Left cardiac atrium (tissue), 4 donors: ENCODE measurements around the gene OSBPL9. TPM values are rescaled to one million over a fixed set of nuclear protein-coding genes. Genes with fewer than 3 reads are reported as not detected.
A peak's percentile ranks its signal among the peaks of the same experiment; 100 is the strongest.
"Not testable (repeated sequence)": the region's sequence is repeated elsewhere in the genome, so short reads cannot be mapped to it uniquely, and the experiment has no call there.

ENCODE experiments used
- ATAC-seq, 2 donors: fragments of 200-7000 bp; cut with Tn5 transposase; one replicate each; pipeline ENCODE4 v1.9.1; 2020; ENCODE audit warnings: mild to moderate bottlenecking in 2 of 2, moderate library complexity in 2 of 2
- DNase-seq: peaks from one replicate; pipeline ENCODE4 v3.0.0-alpha.2; 2020
- intact Hi-C, 2 donors: fragments of 100-400 bp; cut with DNase I; formaldehyde crosslinking; loops; one replicate each; pipeline versions ENCODE4 v1.14.1 to v1.15.1; 2022 to 2023
- total RNA-seq, 2 donors: library from RNA; stranded (reverse); fragmentation: NEBNext Ultra II Directional; extraction: Animal tissue kit (Norgen Biotek cat#: 25700); gene quantifications; one replicate each; pipeline ENCODE4 v1.2.1, GENCODE V29; 2021
- donor health status: DM: no; HTN: yes; CAD: no.
- donor health status: DM: no; HTN: yes; CAD: no; lungs with severe emphysema.
- donor health status: DM: yes; HTN: yes; CAD: no.
- donor health status: Dilated cardiomyopathy.

OSBPL9 gene
- total RNA-seq, 2 donors from 2014 or later, result 39.3 to 45.1 TPM

GRCh38 chr1:51689075-51689440, 72.2 kb downstream of the OSBPL9 start:
- ATAC-seq, result no peak
- no peak for DNase-seq
- intact Hi-C loops, result no loop called here

- ATAC-seq, result no peak
- intact Hi-C loops, result no loop called here
- DNase-seq, result no peak
Measured at GRCh38 chr1:51689643-51690042, 72.8 kb downstream of the OSBPL9 start.

GRCh38 chr1:51690285-51690961, 73.5 kb downstream of the OSBPL9 start:
- peak; percentile 34 to 72 for ATAC-seq
- no peak for DNase-seq
- intact Hi-C loops, result no loop called here

GRCh38 chr1:51691920-51692319, 75.0 kb downstream of the OSBPL9 start:
- DNase-seq (no peak), ATAC-seq (no peak)
- intact Hi-C loops, result no loop called here

- no peak for ATAC-seq
- intact Hi-C loops, result no loop called here
- DNase-seq, result no peak
Measured at GRCh38 chr1:51693419-51694155, 76.7 kb downstream of the OSBPL9 start.

- intact Hi-C loops, result no loop called here
- DNase-seq (no peak), ATAC-seq (no peak)
Measured at GRCh38 chr1:51697166-51697565, 80.3 kb downstream of the OSBPL9 start.

- intact Hi-C loops, result no loop called here
- ATAC-seq (no peak), DNase-seq (no peak)
Measured at GRCh38 chr1:51699391-51699790, 82.5 kb downstream of the OSBPL9 start.

- intact Hi-C loops, result not testable (repeated sequence)
Measured at GRCh38 chr1:51701782-51702181, 84.9 kb downstream of the OSBPL9 start.

GRCh38 chr1:51702220-51702619, 85.3 kb downstream of the OSBPL9 start:
- intact Hi-C loops, ATAC-seq, DNase-seq: not testable (repeated sequence)

More at GRCh38 chr1:51701782-51702181, 84.9 kb downstream of the OSBPL9 start:
- DNase-seq, ATAC-seq: not testable (repeated sequence)

GRCh38 chr1:51705035-51705434, 88.1 kb downstream of the OSBPL9 start:
- intact Hi-C loops, result no loop called here
- ATAC-seq (no peak), DNase-seq (no peak)

- no peak for DNase-seq
- no peak for ATAC-seq
- intact Hi-C loops, result no loop called here
Measured at GRCh38 chr1:51708911-51709760, 92.2 kb downstream of the OSBPL9 start.

GRCh38 chr1:51709951-51710350, 93.1 kb downstream of the OSBPL9 start:
- intact Hi-C loops, result no loop called here
- no peak for ATAC-seq
- no peak for DNase-seq

- DNase-seq (no peak), ATAC-seq (no peak)
- intact Hi-C loops, result no loop called here
Measured at GRCh38 chr1:51712590-51712989, 95.7 kb downstream of the OSBPL9 start.

GRCh38 chr1:51714374-51715019, 97.6 kb downstream of the OSBPL9 start:
- intact Hi-C loops, result no loop called here
- no peak for ATAC-seq
- DNase-seq, result no peak

- ATAC-seq (no peak), DNase-seq (no peak)
- intact Hi-C loops, result no loop called here
Measured at GRCh38 chr1:51715369-51715768, 98.5 kb downstream of the OSBPL9 start.

GRCh38 chr1:51716746-51717145, 99.9 kb downstream of the OSBPL9 start:
- intact Hi-C loops, result no loop called here
- ATAC-seq (no peak), DNase-seq (no peak)

GRCh38 chr1:51717842-51718241, 101.0 kb downstream of the OSBPL9 start:
- intact Hi-C loops, result no loop called here
- ATAC-seq (no peak), DNase-seq (no peak)

GRCh38 chr1:51719146-51719545, 102.3 kb downstream of the OSBPL9 start:
- intact Hi-C loops, result no loop called here
- no peak for DNase-seq
- no peak for ATAC-seq

GRCh38 chr1:51724797-51725196, 107.9 kb downstream of the OSBPL9 start:
- ATAC-seq, result no peak
- no peak for DNase-seq
- intact Hi-C loops, result no loop called here

- ATAC-seq, result no peak
- DNase-seq, result no peak
- intact Hi-C loops, result no loop called here
Measured at GRCh38 chr1:51726051-51726450, 109.2 kb downstream of the OSBPL9 start.
